HepG2 (cell line): ENCODE measurements around the gene SRBD1. TPM values are rescaled to one million over a fixed set of nuclear protein-coding genes. Genes with fewer than 3 reads are reported as not detected.

Experiments used
- ATAC-seq: fragments of 200-7000 bp; cut with Tn5 transposase; 3 replicates; pipeline ENCODE4 v1.9.1; 2020; ENCODE audit warnings: mild to moderate bottlenecking, moderate library complexity
- BruUV-seq: library from RNA; stranded (reverse); fragments of 400-500 nt; replicated peaks from 2 replicates; lab custom pipeline; 2021; lab: Mats Ljungman, UMichigan
- CTCF ChIA-PET: fragments of 300-600 bp; formaldehyde crosslinking; extraction: SDS; loops from one replicate; lab custom pipeline; 2021; ENCODE audit warnings: low total read pairs, inconsistent platforms, low intra/inter-chr PET ratio; lab: Yijun Ruan, JAX
- POLR2A ChIA-PET: fragments of 350-600 bp; sonication (Branson Sonifier 250); formaldehyde crosslinking; loops from one replicate; lab custom pipeline; 2020; ENCODE audit warnings: antibody characterized with exemption, inconsistent platforms; lab: Yijun Ruan, JAX
- DNase-seq: peaks from one replicate; pipeline ENCODE4 v3.0.0-alpha.2; 2015; ENCODE audit warnings: low spot score
- FAIRE-seq: peaks from 3 replicates; lab custom pipeline; 2011; peaks lifted over from hg19 to GRCh38; lab: Jason Lieb, UNC
- H2AFZ ChIP-seq: one replicate; pipeline ENCODE4 v1.6.1; 2011; ENCODE audit warnings: low read length, inconsistent platforms
- H3K27ac ChIP-seq: fragments of 300-600 bp; 3 replicates; pipeline ENCODE4 v1.8.0; 2011; ENCODE audit warnings: mixed run types, mild to moderate bottlenecking, mixed read lengths, low read length, inconsistent platforms; ENCODE audit not compliant: insufficient read depth; ENCODE audit errors: extremely low read length
- H3K27me3 ChIP-seq, 2 experiments: fragments of 200-600 bp in 1 of 2; 2 replicates in 1 of 2; 3 replicates in 1 of 2; pipeline versions ENCODE4 v1.6.0 to v1.8.0; 2011; ENCODE audit warnings: low read length in 2 of 2, mild to moderate bottlenecking in 2 of 2, moderate library complexity in 2 of 2, inconsistent platforms in 1 of 2; ENCODE audit not compliant: insufficient read depth in 2 of 2, control insufficient read depth in 1 of 2
- H3K36me3 ChIP-seq, 2 experiments: fragments of 200-600 bp in 1 of 2; replicated peaks in 1 of 2; 2 replicates in 1 of 2; 3 replicates in 1 of 2; pipeline versions ENCODE4 v1.5.1 to v1.8.0; 2011; ENCODE audit warnings: low read length in 2 of 2, inconsistent platforms in 1 of 2; ENCODE audit not compliant: insufficient read depth in 2 of 2, control insufficient read depth in 1 of 2
- H3K4me1 ChIP-seq: 2 replicates; pipeline ENCODE4 v1.5.1; 2012; ENCODE audit warnings: low read length, inconsistent platforms; ENCODE audit not compliant: insufficient read depth
- H3K4me2 ChIP-seq: 2 replicates; pipeline ENCODE4 v1.6.0; 2011; ENCODE audit warnings: low read depth, low read length, inconsistent platforms
- H3K4me3 ChIP-seq, 3 experiments: fragments of 200-600 bp in 1 of 3; sonication (generic), shearing (Covaris generic) in 1 of 3; replicated peaks in 1 of 3; 2 replicates each; pipeline ENCODE4 v1.5.1; 2011 to 2016; ENCODE audit warnings: low read length in 3 of 3, inconsistent platforms in 2 of 3, low read depth in 2 of 3, mild to moderate bottlenecking in 2 of 3, control low read depth in 1 of 3, mixed read lengths in 1 of 3; ENCODE audit not compliant: insufficient read depth in 1 of 3
- H3K79me2 ChIP-seq: one replicate; pipeline ENCODE4 v1.6.1; 2011; ENCODE audit warnings: low read length, inconsistent platforms; ENCODE audit not compliant: insufficient read depth
- H3K9ac ChIP-seq: 2 replicates; pipeline ENCODE4 v1.6.0; 2011; ENCODE audit warnings: mild to moderate bottlenecking, low read depth, low read length, inconsistent platforms; ENCODE audit not compliant: insufficient read depth
- H3K9me3 ChIP-seq: 2 replicates; pipeline ENCODE4 v1.5.1; 2012; ENCODE audit warnings: mild to moderate bottlenecking, low read length
- H4K20me1 ChIP-seq: 2 replicates; pipeline ENCODE4 v1.6.0; 2011; ENCODE audit warnings: inconsistent platforms, mild to moderate bottlenecking, low read length, moderate library complexity; ENCODE audit not compliant: insufficient read depth
- CENPT ChIP-seq: sonication (generic); formaldehyde crosslinking; IDR thresholded peaks from 2 replicates; pipeline ENCODE4 v1.8.0; 2022; ENCODE audit warnings: low read depth, mild to moderate bottlenecking, moderate library complexity, missing genetic modification reagents
- E2F5 ChIP-seq: sonication (generic); formaldehyde crosslinking; conservative IDR thresholded peaks from 2 replicates; pipeline ENCODE4 v1.4.0; 2020; ENCODE audit warnings: missing genetic modification reagents
- GATA4 ChIP-seq: sonication (generic); IDR thresholded peaks from 2 replicates; pipeline ENCODE4 v1.6.1; 2016; ENCODE audit warnings: antibody characterized with exemption, low read depth, borderline replicate concordance
- HMG20A ChIP-seq: IDR thresholded peaks from 2 replicates; pipeline ENCODE4 v1.6.1; 2016; ENCODE audit warnings: borderline replicate concordance
- KDM5B ChIP-seq: sonication (generic); formaldehyde crosslinking; IDR thresholded peaks from 2 replicates; pipeline ENCODE4 v1.4.0; 2020; ENCODE audit warnings: missing genetic modification reagents, mild to moderate bottlenecking, borderline replicate concordance
- KLF16 ChIP-seq, 2 experiments: sonication (generic) in 1 of 2; formaldehyde crosslinking in 1 of 2; IDR thresholded peaks; 2 replicates each; pipeline versions ENCODE4 v1.6.1 to v1.8.0; 2016 to 2023; ENCODE audit warnings: missing genetic modification reagents in 2 of 2, missing compliant biosample characterization in 1 of 2
- MXD4 ChIP-seq: IDR thresholded peaks from 2 replicates; pipeline ENCODE4 v1.6.1; 2016; ENCODE audit warnings: mild to moderate bottlenecking, missing biosample characterization, missing genetic modification reagents
- RNF2 ChIP-seq: fragments of 450-650 bp; conservative IDR thresholded peaks from 2 replicates; pipeline ENCODE4 v1.6.1; 2016; ENCODE audit warnings: low read depth
- SUZ12 ChIP-seq: fragments of 150-350 bp; IDR thresholded peaks from 2 replicates; pipeline ENCODE4 v1.6.1; 2014; ENCODE audit warnings: low read depth, low read length
- TARDBP ChIP-seq: sonication (generic); formaldehyde crosslinking; IDR thresholded peaks from 2 replicates; pipeline ENCODE4 v1.8.0; 2022; ENCODE audit warnings: mild to moderate bottlenecking, missing genetic modification reagents
- ZNF20 ChIP-seq: sonication (generic); formaldehyde crosslinking; IDR thresholded peaks from 2 replicates; pipeline ENCODE4 v1.4.0; 2020; ENCODE audit warnings: mild to moderate bottlenecking, moderate library complexity, missing genetic modification reagents
- ZNF878 ChIP-seq: sonication (generic); formaldehyde crosslinking; IDR thresholded peaks from 2 replicates; pipeline ENCODE4 v1.8.1; 2023; ENCODE audit warnings: mild to moderate bottlenecking, missing genetic modification reagents, moderate library complexity
- in situ Hi-C: cut with HindIII; loops from 2 replicates; pipeline ENCODE4 v1.10.0; 2017; ENCODE audit warnings: low pct_unique_long_range_greater_than_20kb; ENCODE audit not compliant: extremely low pct_ligation_motif_present
- intact Hi-C: fragments of 100-400 bp; cut with micrococcal nuclease; formaldehyde crosslinking; loops from one replicate; pipeline ENCODE4 v1.10.0; 2022; ENCODE audit not compliant: unreplicated experiment
- polyA plus RNA-seq, 8 experiments: library from polyadenylated mRNA; depleted of rRNA in 3 of 8; stranded (reverse) in 7 of 8; unstranded in 1 of 8; fragments of >200 nt; fragmentation: Illumina TruSeq in 4 of 8; extraction: Trizol in 4 of 8; gene quantifications; 2 replicates each; pipeline versions ENCODE4 v1.2.1 to v1.2.3, GENCODE V29; 2011 to 2016; ENCODE audit warnings: low read depth in 4 of 8, missing spikeins in 1 of 8, mixed read lengths in 1 of 8; ENCODE audit not compliant: insufficient read depth in 1 of 8
- total RNA-seq, 5 experiments: library from RNA; depleted of rRNA; stranded (reverse); fragments of >200 nt; fragmentation: Illumina TruSeq; extraction: Trizol; gene quantifications; 2 replicates each; pipeline ENCODE4 v1.2.3, GENCODE V29; 2016; ENCODE audit warnings: low read depth in 1 of 5

Gene SRBD1
- total and polyA plus RNA-seq, 2 of the 13 experiments (the other 11 are each of a cell fraction or from before 2014, with no cell fraction given), result 3.2 to 23.9 TPM

GRCh38 chr2:45568935-45569334 lies 42.1 kb downstream of the SRBD1 start:
- no peaks in the 10 kb centered on the region for H4K20me1 ChIP-seq
- BruUV-seq, result no TSS peak
- H3K36me3 ChIP-seq, result peaks cover 8 to 10% of the 10 kb centered on the region in 2 experiments; a peak in 4 of 5 replicates
- no peak overlapping the region for H3K9ac ChIP-seq
- H3K4me1 ChIP-seq, result peaks cover 20% of the 10 kb centered on the region
- no peak overlapping the region for H3K4me2 ChIP-seq
- DNase-seq (no peak), FAIRE-seq (no peak), ATAC-seq (no peak)
- H3K27ac ChIP-seq, result no peak overlapping the region
- H3K4me3 ChIP-seq, result no peak overlapping the region
- ChIA-PET CTCF (no interaction called here), POLR2A (no interaction called here)
- no peak overlapping the region for H2AFZ ChIP-seq
- TF ChIP-seq CENPT (CRISPR knock-in tag) (no peak), E2F5 (CRISPR knock-in tag) (no peak), KDM5B (CRISPR knock-in tag) (no peak), ZNF20 (CRISPR knock-in tag) (no peak), ZNF878 (CRISPR knock-in tag) (no peak), GATA4 (no peak), KLF16 (CRISPR knock-in tag; IDR thresholded peaks at IDR 0.05) (no peak), HMG20A (no peak), TARDBP (CRISPR knock-in tag) (no peak), SUZ12 (no peak), MXD4 (CRISPR knock-in tag) (no peak), RNF2 (no peak)
- peaks cover 2% of the 10 kb centered on the region for H3K79me2 ChIP-seq
- intact Hi-C loops (no loop called here), in situ Hi-C loops (no loop called here)
- peaks cover 4% of the 10 kb centered on the region; the same call in 1 of the 2 replicates for H3K9me3 ChIP-seq
- H3K27me3 ChIP-seq, result no peaks in the 10 kb centered on the region
